SK-N-SH (cell line): ENCODE data around the gene STXBP6. TPM values are rescaled to one million over a fixed set of nuclear protein-coding genes. Genes with fewer than 3 reads are reported as not detected.

ENCODE experiments used
- CTCF ChIA-PET: fragments of 300-600, 350-600 bp; formaldehyde crosslinking; extraction: SDS; loops from one replicate; lab custom pipeline; 2021; lab: Yijun Ruan, JAX
- POLR2A ChIA-PET: fragments of 350-600 bp; sonication (Branson Sonifier 250); formaldehyde crosslinking; extraction: SDS; loops from one replicate; lab custom pipeline; 2020; ENCODE audit warnings: antibody characterized with exemption, inconsistent platforms; lab: Yijun Ruan, JAX
- DNase-seq: peaks from one replicate; pipeline ENCODE4 v3.0.0; 2012
- H2AFZ ChIP-seq: fragments of 200-600 bp; sonication (generic); 2 replicates; pipeline ENCODE4 v1.8.1; 2016; ENCODE audit warnings: antibody characterized with exemption, mild to moderate bottlenecking, low read depth
- H3F3A ChIP-seq: fragments of 200-600 bp; sonication (generic); replicated peaks from 2 replicates; pipeline ENCODE3; 2016; ENCODE audit warnings: antibody characterized with exemption, mild to moderate bottlenecking; ENCODE audit not compliant: insufficient read depth
- H3K27ac ChIP-seq, 2 experiments: fragments of 200-500 bp in 1 of 2; fragments of 200-600 bp in 1 of 2; sonication (Bioruptor generic) in 1 of 2; sonication (generic), shearing (Covaris generic) in 1 of 2; 2 replicates each; pipeline versions ENCODE4 v1.5.1 to v1.6.1; 2014 to 2016; ENCODE audit warnings: low read depth in 2 of 2, inconsistent platforms in 1 of 2, low read length in 1 of 2, mild to moderate bottlenecking in 1 of 2, mixed read lengths in 1 of 2
- H3K27me3 ChIP-seq: fragments of 200-600 bp; sonication (generic), shearing (Covaris generic); 2 replicates; pipeline ENCODE4 v1.6.1; 2016; ENCODE audit warnings: mixed run types; ENCODE audit not compliant: insufficient read depth
- H3K36me3 ChIP-seq, 2 experiments: fragments of 200-500 bp in 1 of 2; fragments of 200-600 bp in 1 of 2; sonication (Bioruptor generic) in 1 of 2; sonication (generic) in 1 of 2; replicated peaks in 1 of 2; 2 replicates each; pipeline versions ENCODE3 to v1.5.1; 2014 to 2016; ENCODE audit warnings: low read length in 1 of 2, mild to moderate bottlenecking in 1 of 2; ENCODE audit not compliant: insufficient read depth in 2 of 2, control insufficient read depth in 1 of 2
- H3K4me1 ChIP-seq, 2 experiments: fragments of 200-500 bp in 1 of 2; fragments of 200-600 bp in 1 of 2; sonication (Bioruptor generic) in 1 of 2; sonication (generic), shearing (Covaris generic) in 1 of 2; 2 replicates each; pipeline versions ENCODE4 v1.5.1 to v1.6.1; 2014 to 2016; ENCODE audit warnings: low read depth in 1 of 2, low read length in 1 of 2, mixed run types in 1 of 2; ENCODE audit not compliant: insufficient read depth in 2 of 2, control insufficient read depth in 1 of 2
- H3K4me2 ChIP-seq: fragments of 200-600 bp; sonication (generic), shearing (Covaris generic); 2 replicates; pipeline ENCODE4 v1.6.1; 2017; ENCODE audit warnings: mixed run types
- H3K4me3 ChIP-seq, 2 experiments: fragments of 200-500 bp in 1 of 2; fragments of 200-600 bp in 1 of 2; sonication (Bioruptor generic) in 1 of 2; sonication (generic), shearing (Covaris generic) in 1 of 2; 2 replicates each; pipeline versions ENCODE4 v1.5.1 to v1.8.1; 2014 to 2016; ENCODE audit warnings: low read depth in 2 of 2, inconsistent platforms in 1 of 2, low read length in 1 of 2, mild to moderate bottlenecking in 1 of 2, mixed read lengths in 1 of 2, moderate library complexity in 1 of 2
- H3K79me2 ChIP-seq: fragments of 200-600 bp; sonication (generic); 2 replicates; pipeline ENCODE4 v1.8.1; 2017; ENCODE audit warnings: mild to moderate bottlenecking; ENCODE audit not compliant: insufficient read depth
- H3K9ac ChIP-seq: fragments of 200-600 bp; sonication (generic); 2 replicates; pipeline ENCODE4 v1.6.1; 2017; ENCODE audit warnings: mixed run types
- H3K9me2 ChIP-seq: fragments of 200-600 bp; sonication (generic); 2 replicates; pipeline ENCODE4 v1.6.1; 2017; ENCODE audit warnings: mixed run types
- H3K9me3 ChIP-seq: fragments of 200-600 bp; sonication (generic); 2 replicates; pipeline ENCODE4 v1.6.1; 2017; ENCODE audit warnings: mixed run types, mild to moderate bottlenecking, moderate library complexity
- H4K20me1 ChIP-seq: fragments of 200-600 bp; sonication (generic); 2 replicates; pipeline ENCODE4 v1.6.1; 2017; ENCODE audit warnings: mild to moderate bottlenecking, mixed run types; ENCODE audit not compliant: insufficient read depth
- CHD2 ChIP-seq: fragments of 150-350 bp; IDR thresholded peaks from 2 replicates; pipeline ENCODE4 v1.6.1; 2018; ENCODE audit warnings: low read length; ENCODE audit not compliant: partially characterized antibody
- EP300 ChIP-seq, 2 experiments: IDR thresholded peaks; 2 replicates each; pipeline versions ENCODE4 v1.4.0 to v1.6.1; 2012; ENCODE audit warnings: borderline replicate concordance in 1 of 2, low read depth in 1 of 2, low read length in 1 of 2
- GATA2 ChIP-seq: sonication (generic); formaldehyde crosslinking; IDR thresholded peaks from 2 replicates; pipeline ENCODE4 v1.5.0; 2020; ENCODE audit warnings: mild to moderate bottlenecking, missing genetic modification reagents
- NFIC ChIP-seq: IDR thresholded peaks from 2 replicates; pipeline ENCODE4 v1.4.0; 2012; ENCODE audit warnings: borderline replicate concordance
- RCOR1 ChIP-seq: fragments of 150-350 bp; IDR thresholded peaks from 2 replicates; pipeline ENCODE4 v1.6.1; 2017; ENCODE audit warnings: antibody characterized with exemption, low read length
- SMC3 ChIP-seq: IDR thresholded peaks from 2 replicates; pipeline ENCODE4 v1.6.1; 2012; ENCODE audit warnings: low read depth, low read length, improper control_type of control experiment
- TAF1 ChIP-seq: IDR thresholded peaks from 2 replicates; pipeline ENCODE4 v1.6.1; 2012; ENCODE audit warnings: low read depth, mild to moderate bottlenecking, low read length, moderate library complexity, borderline replicate concordance
- TEAD4 ChIP-seq: IDR thresholded peaks from 2 replicates; pipeline ENCODE4 v1.4.0; 2012; ENCODE audit warnings: mild to moderate bottlenecking, borderline replicate concordance; ENCODE audit not compliant: insufficient read depth
- YY1 ChIP-seq: IDR thresholded peaks from 2 replicates; pipeline ENCODE4 v1.4.0; 2012; ENCODE audit warnings: low read depth, mild to moderate bottlenecking
- WGBS: methylation state at CpG from one replicate; pipeline ENCODE4 v1.1.6; 2017; ENCODE audit warnings: low lambda C conversion rate; 5-methylcytosine and 5-hydroxymethylcytosine counted together
- polyA plus RNA-seq, 3 experiments: library from polyadenylated mRNA; depleted of rRNA; stranded (reverse); fragments of >200 nt; gene quantifications; 2 replicates each; pipeline ENCODE4 v1.2.3, GENCODE V29; 2012
- TF ChIP-seq, protein P1 (sequence below): fragments of 150-350 bp; IDR thresholded peaks from 2 replicates; pipeline ENCODE4 v1.6.1; 2016; ENCODE audit warnings: mild to moderate bottlenecking, low read depth, low read length
- TF ChIP-seq, protein P2 (sequence below): IDR thresholded peaks from 2 replicates; pipeline ENCODE4 v1.6.1; 2012; ENCODE audit warnings: mild to moderate bottlenecking, low read depth, low read length, moderate library complexity
- TF ChIP-seq, protein P3 (sequence below): IDR thresholded peaks from 2 replicates; pipeline ENCODE4 v1.4.0; 2012; ENCODE audit warnings: low read depth, borderline replicate concordance
- TF ChIP-seq, protein P4 (sequence below): fragments of 200-600 bp; sonication (generic); IDR thresholded peaks from 2 replicates; pipeline ENCODE4 v1.6.1; 2017; ENCODE audit warnings: antibody characterized with exemption, mild to moderate bottlenecking, moderate library complexity
- TF ChIP-seq, protein P5 (sequence below): fragments of 150-350 bp; IDR thresholded peaks from 2 replicates; pipeline ENCODE4 v1.6.1; 2017; ENCODE audit warnings: antibody characterized with exemption, low read length, low read depth, borderline replicate concordance

STXBP6 gene
- polyA plus RNA-seq, 1 of the 3 experiments (the other 2 are of a cell fraction), result 0.16 TPM

DNA sequence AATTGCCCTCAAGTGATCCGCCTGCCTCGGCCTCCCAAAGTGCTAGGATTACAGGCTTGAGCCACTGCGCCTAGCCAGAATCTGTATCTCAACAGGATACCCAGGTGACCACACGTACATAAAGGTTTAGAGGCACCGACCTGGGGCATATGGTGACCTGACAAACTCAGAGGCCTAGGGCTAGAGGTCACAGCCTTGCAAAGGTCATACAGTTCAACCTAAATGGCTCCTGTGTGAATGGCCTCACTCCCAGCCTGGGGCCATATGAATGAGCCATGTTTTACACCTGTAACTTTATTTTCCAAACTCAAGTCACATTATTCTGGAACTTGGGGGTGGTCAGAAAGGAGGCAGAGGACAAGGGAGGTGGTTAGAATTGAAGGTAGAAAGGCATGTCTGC, 10.0 kb downstream of the STXBP6 start:
- Histone ChIP-seq H3K27ac (no peak overlapping the region), H3K27me3 (peaks cover 10% of the 10 kb centered on the region; the same call in 1 of the 2 replicates), H3K4me2 (no peak overlapping the region), H3K4me3 (no peak overlapping the region), H3K9ac (no peak overlapping the region), H3F3A (no peaks in the 10 kb centered on the region), H3K9me2 (no peaks in the 10 kb centered on the region), H4K20me1 (no peaks in the 10 kb centered on the region)
- 13% methylated on average over 2 of the region's 5 CpGs for WGBS
- POLR2A ChIA-PET, result no interaction called here
- TF ChIP-seq EP300 (IDR thresholded peaks at IDR 0.05; ENCODE audit: borderline replicate concordance in 1 of 2, low read depth in 1 of 2, low read length in 1 of 2) (no peak), SMC3 (no peak), TAF1 (no peak), TEAD4 (no peak), GATA2 (CRISPR knock-in tag) (no peak), RCOR1 (no peak), NFIC (no peak), CHD2 (no peak), YY1 (no peak)
- TF ChIP-seq, protein P1, sequence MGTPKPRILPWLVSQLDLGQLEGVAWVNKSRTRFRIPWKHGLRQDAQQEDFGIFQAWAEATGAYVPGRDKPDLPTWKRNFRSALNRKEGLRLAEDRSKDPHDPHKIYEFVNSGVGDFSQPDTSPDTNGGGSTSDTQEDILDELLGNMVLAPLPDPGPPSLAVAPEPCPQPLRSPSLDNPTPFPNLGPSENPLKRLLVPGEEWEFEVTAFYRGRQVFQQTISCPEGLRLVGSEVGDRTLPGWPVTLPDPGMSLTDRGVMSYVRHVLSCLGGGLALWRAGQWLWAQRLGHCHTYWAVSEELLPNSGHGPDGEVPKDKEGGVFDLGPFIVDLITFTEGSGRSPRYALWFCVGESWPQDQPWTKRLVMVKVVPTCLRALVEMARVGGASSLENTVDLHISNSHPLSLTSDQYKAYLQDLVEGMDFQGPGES, result no peak
- TF ChIP-seq, protein P2, sequence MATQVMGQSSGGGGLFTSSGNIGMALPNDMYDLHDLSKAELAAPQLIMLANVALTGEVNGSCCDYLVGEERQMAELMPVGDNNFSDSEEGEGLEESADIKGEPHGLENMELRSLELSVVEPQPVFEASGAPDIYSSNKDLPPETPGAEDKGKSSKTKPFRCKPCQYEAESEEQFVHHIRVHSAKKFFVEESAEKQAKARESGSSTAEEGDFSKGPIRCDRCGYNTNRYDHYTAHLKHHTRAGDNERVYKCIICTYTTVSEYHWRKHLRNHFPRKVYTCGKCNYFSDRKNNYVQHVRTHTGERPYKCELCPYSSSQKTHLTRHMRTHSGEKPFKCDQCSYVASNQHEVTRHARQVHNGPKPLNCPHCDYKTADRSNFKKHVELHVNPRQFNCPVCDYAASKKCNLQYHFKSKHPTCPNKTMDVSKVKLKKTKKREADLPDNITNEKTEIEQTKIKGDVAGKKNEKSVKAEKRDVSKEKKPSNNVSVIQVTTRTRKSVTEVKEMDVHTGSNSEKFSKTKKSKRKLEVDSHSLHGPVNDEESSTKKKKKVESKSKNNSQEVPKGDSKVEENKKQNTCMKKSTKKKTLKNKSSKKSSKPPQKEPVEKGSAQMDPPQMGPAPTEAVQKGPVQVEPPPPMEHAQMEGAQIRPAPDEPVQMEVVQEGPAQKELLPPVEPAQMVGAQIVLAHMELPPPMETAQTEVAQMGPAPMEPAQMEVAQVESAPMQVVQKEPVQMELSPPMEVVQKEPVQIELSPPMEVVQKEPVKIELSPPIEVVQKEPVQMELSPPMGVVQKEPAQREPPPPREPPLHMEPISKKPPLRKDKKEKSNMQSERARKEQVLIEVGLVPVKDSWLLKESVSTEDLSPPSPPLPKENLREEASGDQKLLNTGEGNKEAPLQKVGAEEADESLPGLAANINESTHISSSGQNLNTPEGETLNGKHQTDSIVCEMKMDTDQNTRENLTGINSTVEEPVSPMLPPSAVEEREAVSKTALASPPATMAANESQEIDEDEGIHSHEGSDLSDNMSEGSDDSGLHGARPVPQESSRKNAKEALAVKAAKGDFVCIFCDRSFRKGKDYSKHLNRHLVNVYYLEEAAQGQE, result no peak
- TF ChIP-seq, protein P3, sequence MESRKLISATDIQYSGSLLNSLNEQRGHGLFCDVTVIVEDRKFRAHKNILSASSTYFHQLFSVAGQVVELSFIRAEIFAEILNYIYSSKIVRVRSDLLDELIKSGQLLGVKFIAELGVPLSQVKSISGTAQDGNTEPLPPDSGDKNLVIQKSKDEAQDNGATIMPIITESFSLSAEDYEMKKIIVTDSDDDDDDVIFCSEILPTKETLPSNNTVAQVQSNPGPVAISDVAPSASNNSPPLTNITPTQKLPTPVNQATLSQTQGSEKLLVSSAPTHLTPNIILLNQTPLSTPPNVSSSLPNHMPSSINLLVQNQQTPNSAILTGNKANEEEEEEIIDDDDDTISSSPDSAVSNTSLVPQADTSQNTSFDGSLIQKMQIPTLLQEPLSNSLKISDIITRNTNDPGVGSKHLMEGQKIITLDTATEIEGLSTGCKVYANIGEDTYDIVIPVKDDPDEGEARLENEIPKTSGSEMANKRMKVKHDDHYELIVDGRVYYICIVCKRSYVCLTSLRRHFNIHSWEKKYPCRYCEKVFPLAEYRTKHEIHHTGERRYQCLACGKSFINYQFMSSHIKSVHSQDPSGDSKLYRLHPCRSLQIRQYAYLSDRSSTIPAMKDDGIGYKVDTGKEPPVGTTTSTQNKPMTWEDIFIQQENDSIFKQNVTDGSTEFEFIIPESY, result no peak
- TF ChIP-seq, protein P4, sequence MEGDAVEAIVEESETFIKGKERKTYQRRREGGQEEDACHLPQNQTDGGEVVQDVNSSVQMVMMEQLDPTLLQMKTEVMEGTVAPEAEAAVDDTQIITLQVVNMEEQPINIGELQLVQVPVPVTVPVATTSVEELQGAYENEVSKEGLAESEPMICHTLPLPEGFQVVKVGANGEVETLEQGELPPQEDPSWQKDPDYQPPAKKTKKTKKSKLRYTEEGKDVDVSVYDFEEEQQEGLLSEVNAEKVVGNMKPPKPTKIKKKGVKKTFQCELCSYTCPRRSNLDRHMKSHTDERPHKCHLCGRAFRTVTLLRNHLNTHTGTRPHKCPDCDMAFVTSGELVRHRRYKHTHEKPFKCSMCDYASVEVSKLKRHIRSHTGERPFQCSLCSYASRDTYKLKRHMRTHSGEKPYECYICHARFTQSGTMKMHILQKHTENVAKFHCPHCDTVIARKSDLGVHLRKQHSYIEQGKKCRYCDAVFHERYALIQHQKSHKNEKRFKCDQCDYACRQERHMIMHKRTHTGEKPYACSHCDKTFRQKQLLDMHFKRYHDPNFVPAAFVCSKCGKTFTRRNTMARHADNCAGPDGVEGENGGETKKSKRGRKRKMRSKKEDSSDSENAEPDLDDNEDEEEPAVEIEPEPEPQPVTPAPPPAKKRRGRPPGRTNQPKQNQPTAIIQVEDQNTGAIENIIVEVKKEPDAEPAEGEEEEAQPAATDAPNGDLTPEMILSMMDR, result no peak
- TF ChIP-seq, protein P5, sequence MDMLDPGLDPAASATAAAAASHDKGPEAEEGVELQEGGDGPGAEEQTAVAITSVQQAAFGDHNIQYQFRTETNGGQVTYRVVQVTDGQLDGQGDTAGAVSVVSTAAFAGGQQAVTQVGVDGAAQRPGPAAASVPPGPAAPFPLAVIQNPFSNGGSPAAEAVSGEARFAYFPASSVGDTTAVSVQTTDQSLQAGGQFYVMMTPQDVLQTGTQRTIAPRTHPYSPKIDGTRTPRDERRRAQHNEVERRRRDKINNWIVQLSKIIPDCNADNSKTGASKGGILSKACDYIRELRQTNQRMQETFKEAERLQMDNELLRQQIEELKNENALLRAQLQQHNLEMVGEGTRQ, result no peak
- TF ChIP-seq, all 33 proteins: peak for 0
- H3K9me3 ChIP-seq, result no peaks in the 10 kb centered on the region
- DNase-seq, result no peak
- no peaks in the 10 kb centered on the region for H3K4me1 ChIP-seq
- no peak overlapping the region for H2AFZ ChIP-seq
- CTCF ChIA-PET, result interaction anchor here (0.7 kb wide), 1 partner anchor 23 kb away, joined by 3 read pairs; no protein-coding TSS in a partner anchor
- no peaks in the 10 kb centered on the region for H3K36me3 ChIP-seq
- H3K79me2 ChIP-seq, result no peaks in the 10 kb centered on the region
